ENCODE measurements around the gene NR2F6. TPM values are rescaled to one million over a fixed set of nuclear protein-coding genes. Genes with fewer than 3 reads are reported as not detected.

NR2F6 gene
- total RNA-seq, 1 experiment from 2014 or later: 29.8 TPM

- DNase-seq (ENCODE audit: low read depth): no peak
Measured at GRCh38 chr19:17263712-17264640, 18.3 kb upstream of the NR2F6 start.

GRCh38 chr19:17262557-17262956, 16.8 kb upstream of the NR2F6 start:
- DNase-seq (ENCODE audit: low read depth): no peak

GRCh38 chr19:17260842-17261325, 15.2 kb upstream of the NR2F6 start:
- DNase-seq (ENCODE audit: low read depth): peak; percentile 69

GRCh38 chr19:17259934-17260333, 14.2 kb upstream of the NR2F6 start:
- no peak for DNase-seq (ENCODE audit: low read depth)

- no peak for DNase-seq (ENCODE audit: low read depth)
Measured at GRCh38 chr19:17259118-17259780, 13.5 kb upstream of the NR2F6 start.

DNA sequence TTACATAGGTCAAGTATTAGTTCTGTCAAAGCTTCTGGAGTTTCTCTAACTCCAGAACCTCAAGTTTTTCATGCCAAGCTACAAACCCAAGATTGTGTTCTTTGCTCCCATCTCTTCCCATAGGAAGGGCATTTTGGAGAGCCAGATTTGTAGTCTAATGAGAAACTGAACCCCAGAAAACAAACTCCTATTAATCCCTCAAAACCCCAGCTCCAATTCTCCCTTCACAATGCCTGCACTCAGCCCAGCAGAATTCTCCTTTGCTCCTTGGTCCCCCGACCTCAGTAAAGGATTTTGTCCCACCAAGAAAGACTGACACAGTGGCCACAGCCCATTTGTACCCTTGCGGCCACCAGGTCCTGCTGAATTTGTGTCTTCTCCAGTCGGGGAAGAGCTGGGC, 10.4 kb upstream of the NR2F6 start:
- DNase-seq (ENCODE audit: low read depth): no peak

DNA sequence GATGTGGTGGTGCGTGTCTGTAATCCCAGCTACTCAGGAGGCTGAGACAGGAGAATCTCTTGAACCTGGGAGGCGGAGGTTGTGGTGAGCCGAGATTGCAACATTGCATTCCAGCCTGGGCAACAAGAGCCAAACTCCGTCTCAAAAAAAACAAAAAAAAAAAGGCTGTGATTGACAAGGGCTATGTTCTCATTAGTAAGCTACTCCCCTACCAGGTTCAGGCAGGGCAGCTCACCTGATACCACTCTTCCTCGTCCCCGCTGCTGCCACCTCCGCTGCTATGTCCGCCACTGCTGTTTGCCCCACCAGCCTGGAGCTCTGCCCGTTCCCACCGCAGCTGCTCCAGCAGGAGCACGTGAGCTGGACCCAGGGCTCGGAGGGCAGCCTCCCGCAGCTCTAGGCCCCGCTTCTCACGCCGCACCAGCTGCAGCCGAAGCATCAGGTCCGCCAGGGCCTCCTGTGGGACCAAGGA, 9.5 kb upstream of the NR2F6 start:
- DNase-seq (ENCODE audit: low read depth): no peak

GRCh38 chr19:17254636-17255035, 8.9 kb upstream of the NR2F6 start:
- DNase-seq (ENCODE audit: low read depth): no peak

- DNase-seq (ENCODE audit: low read depth): no peak
Measured at GRCh38 chr19:17249887-17250548, 4.3 kb upstream of the NR2F6 start.

DNA sequence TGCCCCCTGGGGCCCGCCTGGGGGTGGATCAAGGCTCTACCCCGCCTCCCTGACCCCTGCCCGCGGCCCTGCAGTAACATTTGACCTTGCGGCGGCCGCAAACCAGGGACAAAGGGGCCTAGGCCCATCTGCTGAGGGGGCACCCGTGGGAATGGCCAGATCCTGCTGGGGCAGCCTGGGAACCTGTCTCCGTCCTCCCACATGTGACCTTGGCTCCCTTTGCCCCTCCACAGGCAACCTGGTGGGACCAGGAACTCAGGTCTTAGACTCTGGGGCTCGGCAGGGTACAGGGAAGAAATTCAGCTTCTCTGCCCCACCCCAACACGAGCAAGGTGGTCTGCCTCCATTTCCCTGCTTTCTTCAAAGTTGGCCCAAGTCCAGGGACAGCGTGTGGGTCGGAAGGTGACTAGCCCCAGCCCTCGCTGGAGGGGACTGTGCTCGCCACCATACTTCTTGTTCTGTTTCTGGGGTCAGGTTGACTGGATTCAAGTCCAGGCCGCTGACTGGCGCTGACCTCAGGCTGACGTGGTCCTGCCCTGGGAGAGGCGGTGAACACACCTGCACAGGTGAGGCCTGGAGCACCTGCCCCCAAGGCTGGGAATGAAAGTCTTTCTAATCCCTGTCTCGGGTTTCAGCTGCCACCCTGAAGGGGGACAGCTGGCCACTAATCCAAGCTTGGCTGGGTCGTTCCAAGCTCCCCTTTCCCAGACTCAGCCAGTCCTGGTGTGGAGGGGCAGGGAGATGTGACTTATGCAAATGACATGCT, 2.5 kb upstream of the NR2F6 start:
- DNase-seq (ENCODE audit: low read depth): no peak

DNA sequence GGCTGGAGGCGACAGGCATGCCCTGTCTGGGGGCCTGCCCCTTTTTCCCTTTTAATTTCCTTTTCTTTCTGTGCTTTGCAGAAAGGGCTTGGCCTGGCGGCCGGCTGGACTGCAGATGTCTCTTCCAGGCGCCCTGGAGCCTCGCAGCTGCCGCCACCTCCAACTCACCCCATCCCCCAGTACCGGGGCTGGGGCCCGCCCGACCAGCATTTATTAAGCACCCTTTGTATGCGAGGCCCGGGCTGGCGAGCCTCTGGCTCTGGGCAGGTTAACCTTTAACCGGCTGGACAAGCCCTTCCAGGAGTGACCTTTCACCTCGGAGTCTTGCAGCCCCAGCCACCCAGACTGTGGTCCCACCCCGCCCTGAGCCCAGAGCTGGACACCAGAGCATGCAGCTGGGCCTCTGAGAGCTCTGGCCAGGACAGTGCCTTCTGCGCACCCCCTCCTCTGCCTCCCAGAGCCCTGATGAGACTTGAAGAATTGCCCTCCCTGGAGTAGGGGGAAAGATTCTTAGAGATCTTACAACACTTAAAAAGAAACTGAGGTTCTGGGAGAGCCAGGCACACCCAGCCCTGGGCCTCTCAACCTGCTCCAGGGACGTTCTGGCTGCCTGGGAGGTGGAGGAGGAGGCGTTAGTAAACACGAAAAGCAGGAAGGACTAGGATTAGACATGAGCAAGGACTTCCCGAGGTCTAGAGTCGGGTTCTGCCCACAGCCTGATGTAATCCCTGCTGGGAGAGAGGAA, 1.1 kb upstream of the NR2F6 start:
- DNase-seq (ENCODE audit: low read depth): no peak

- no peak for DNase-seq (ENCODE audit: low read depth)
Measured at GRCh38 chr19:17244618-17245534, 843 bp downstream of the NR2F6 start.

DNA sequence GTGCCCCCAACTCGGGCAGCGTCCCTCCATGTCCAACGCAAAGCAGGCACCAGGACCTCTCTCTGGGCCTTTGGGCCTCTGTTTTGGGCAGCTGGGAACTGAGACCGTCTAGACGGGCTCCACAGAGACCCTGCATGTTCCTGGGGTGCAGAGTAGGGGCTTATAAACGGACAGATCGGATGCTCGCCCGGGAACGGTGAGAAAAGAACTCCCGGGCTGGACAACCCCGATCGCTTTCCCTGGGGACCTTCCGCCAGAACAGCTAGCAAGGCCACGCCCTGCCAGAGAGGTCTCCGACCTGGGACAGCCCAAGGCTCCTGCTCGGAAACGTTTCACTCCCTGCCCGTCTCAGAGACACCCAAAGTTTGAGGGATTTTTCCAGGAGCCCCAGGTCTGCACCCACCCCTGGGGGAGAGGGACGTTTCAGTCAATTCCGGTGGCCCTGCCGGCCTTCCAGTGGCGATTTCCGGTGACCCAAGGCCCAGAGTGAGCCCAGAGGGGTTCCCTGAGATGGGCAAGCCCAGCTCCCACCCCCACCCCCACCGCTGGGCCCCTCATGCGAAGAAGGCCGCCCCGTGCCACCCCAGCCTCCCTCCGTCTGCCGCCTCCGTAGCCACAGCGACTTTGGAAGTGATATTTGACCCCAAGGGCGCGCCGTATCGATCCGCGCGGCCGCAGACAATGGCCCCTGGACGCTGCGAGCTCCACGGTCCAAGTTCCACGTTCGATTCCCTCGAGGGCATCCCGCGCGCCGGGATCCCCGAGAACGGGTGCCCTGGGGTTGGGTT, 1.7 kb downstream of the NR2F6 start:
- peak; percentile 60 for DNase-seq (ENCODE audit: low read depth)

- no peak for DNase-seq (ENCODE audit: low read depth)
Measured at GRCh38 chr19:17243211-17243829, 2.4 kb downstream of the NR2F6 start.

- no peak for DNase-seq (ENCODE audit: low read depth)
Measured at GRCh38 chr19:17242431-17243208, 3.1 kb downstream of the NR2F6 start.

- DNase-seq (ENCODE audit: low read depth): no peak
Measured at GRCh38 chr19:17240826-17241399, 4.8 kb downstream of the NR2F6 start.

DNA sequence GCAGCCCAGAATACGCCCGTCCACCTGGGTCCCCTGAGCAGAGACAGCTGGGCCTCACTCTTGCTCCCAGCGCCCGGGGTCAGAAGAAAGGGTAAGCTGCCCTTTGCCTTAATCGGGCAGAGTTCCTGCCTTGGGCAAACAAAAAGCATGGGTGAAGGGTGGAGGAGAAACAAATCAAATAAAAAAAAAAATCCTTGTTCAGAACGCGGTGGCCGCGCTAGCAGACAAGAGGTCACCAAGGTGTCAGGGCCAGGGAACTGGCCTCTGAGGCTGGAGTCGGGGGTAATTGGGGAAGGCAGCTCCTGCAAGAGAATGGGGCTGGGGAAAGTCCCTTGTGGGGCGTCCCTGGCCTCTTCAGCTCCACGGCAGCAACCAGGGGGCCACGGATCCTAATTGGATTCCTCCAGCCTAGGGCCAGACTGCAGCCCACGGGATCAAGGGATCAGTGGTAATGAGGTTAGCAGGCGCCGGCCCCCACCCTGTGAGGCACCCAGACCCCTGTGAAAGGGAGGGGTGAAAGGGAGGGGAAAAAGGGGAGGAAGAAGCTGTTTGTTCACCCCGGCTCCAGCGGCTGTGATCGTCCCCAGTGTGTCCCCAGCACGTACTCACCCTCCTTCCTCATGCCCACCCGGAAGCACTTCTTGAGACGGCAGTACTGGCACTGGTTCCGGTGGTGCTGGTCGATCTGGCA, 5.5 kb downstream of the NR2F6 start:
- no peak for DNase-seq (ENCODE audit: low read depth)
